Ammon's horn (tissue), 1 donor: ENCODE data around the gene RIIAD1.

Experiments used
- DNase-seq: peaks from one replicate; pipeline ENCODE4 v3.0.0-alpha.2; 2016; ENCODE audit warnings: low spot score

Gene RIIAD1

GRCh38 chr1:151711044-151711800 is 10.1 kb upstream of the RIIAD1 start:
- DNase-seq, result peak; percentile 60

- DNase-seq, result no peak
Measured at GRCh38 chr1:151711951-151712350, 9.4 kb upstream of the RIIAD1 start.

GRCh38 chr1:151713044-151713443 is 8.3 kb upstream of the RIIAD1 start:
- no peak for DNase-seq

GRCh38 chr1:151713874-151714273 is 7.4 kb upstream of the RIIAD1 start:
- DNase-seq, result no peak

GRCh38 chr1:151714820-151715725 is 6.2 kb upstream of the RIIAD1 start:
- no peak for DNase-seq

GRCh38 chr1:151715726-151716404 is 5.5 kb upstream of the RIIAD1 start:
- no peak for DNase-seq

GRCh38 chr1:151716405-151716762 is 4.9 kb upstream of the RIIAD1 start:
- no peak for DNase-seq

- DNase-seq, result peak; percentile 83
Measured at GRCh38 chr1:151716771-151717631, 4.3 kb upstream of the RIIAD1 start, which contains the start of gene CELF3. Gene CELF3, minus strand, starts transcription at chr1:151716803. Its CDS starts 783 bp downstream, at chr1:151716020.

- no peak for DNase-seq
Measured at GRCh38 chr1:151718011-151718431, 3.3 kb upstream of the RIIAD1 start.

- DNase-seq, result no peak
Measured at GRCh38 chr1:151718666-151719065, 2.7 kb upstream of the RIIAD1 start.

- no peak for DNase-seq
Measured at GRCh38 chr1:151720125-151720524, 1.2 kb upstream of the RIIAD1 start.

- no peak for DNase-seq
Measured at GRCh38 chr1:151720554-151720953, 768 bp upstream of the RIIAD1 start.

GRCh38 chr1:151721788-151722510 is 627 bp downstream of the RIIAD1 start:
- no peak for DNase-seq

GRCh38 chr1:151723726-151724370 is 2.5 kb downstream of the RIIAD1 start:
- no peak for DNase-seq

GRCh38 chr1:151728151-151729054 is 7.1 kb downstream of the RIIAD1 start:
- DNase-seq, result peak; percentile 80

- DNase-seq, result no peak
Measured at GRCh38 chr1:151729157-151729965, 8.0 kb downstream of the RIIAD1 start.

- no peak for DNase-seq
Measured at GRCh38 chr1:151729966-151730291, 8.6 kb downstream of the RIIAD1 start.

- DNase-seq, result no peak
Measured at GRCh38 chr1:151733126-151733525, 11.8 kb downstream of the RIIAD1 start.
